GM18511 (cell line): ENCODE data around the gene SLC4A2.

Experiments used
- ATAC-seq: cut with Tn5 transposase; IDR thresholded peaks from one replicate; pipeline ENCODE4 v1.9.1; 2021; ENCODE audit warnings: mild to moderate bottlenecking, moderate library complexity; ENCODE audit not compliant: unreplicated experiment

SLC4A2 gene

DNA sequence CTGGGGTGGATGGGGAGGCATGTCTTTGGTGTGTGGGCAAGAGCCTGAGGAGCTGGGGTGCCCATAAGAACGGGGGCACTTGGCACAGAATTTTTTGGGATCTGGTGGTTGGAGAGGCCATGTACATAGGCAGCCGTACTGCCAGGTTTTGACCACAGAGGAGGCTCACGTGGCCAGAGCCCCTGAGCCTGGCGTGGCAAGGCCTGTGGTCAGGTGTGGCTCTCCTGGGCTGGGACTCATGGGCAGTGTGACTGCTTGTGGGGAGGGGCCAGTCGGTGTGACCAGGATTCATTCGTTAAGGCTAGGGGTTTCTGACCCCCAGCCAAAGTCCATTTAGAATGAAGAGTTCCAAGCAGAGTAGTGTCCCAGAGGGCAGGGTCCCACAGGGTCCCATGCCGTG is 65.1 kb downstream of the SLC4A2 start:
- no peak for ATAC-seq

DNA sequence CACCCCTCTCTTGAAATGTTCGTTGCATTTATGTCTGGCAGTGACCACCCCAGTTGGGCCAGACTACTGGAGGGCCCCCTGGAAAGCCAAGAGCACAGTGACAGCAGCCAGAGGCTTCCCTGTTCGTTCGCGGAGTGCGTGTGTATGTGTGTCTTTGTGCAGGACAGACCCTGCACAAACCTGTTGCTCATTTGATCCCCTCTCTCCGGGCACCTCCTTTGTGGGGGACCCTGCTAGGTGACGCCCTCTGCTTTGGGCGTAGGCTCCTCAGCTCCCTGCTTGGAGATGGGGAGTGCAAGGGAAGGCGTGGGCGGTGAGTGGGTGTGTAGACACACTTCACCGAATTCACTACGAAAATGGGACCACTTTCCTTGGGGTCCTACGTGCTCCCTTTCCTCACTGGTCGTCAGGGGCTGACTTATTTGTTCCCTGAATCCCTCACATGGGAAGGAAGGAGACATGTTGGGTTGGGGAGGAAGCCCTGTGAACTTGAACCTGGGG is 65.6 kb downstream of the SLC4A2 start:
- ATAC-seq: no peak

DNA sequence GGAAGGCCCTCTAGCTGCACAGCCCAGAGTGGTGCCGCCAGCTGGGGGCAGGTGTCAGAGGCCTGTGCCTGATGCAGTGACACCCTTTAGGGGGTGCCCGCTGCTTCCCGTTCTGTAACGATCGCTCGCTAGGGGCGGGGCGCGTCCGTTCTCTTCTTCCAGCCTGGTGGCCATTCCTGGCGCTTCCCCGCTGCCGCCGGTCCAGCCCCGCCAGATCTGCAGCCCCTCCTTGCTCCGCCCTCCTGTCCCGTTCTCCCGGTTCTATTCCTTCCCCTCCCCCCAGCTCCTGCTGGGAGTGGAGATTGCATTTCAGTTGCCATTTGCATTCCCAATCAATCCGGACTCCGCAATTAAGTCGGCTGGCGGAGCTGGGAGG is 66.1 kb downstream of the SLC4A2 start:
- no peak for ATAC-seq

DNA sequence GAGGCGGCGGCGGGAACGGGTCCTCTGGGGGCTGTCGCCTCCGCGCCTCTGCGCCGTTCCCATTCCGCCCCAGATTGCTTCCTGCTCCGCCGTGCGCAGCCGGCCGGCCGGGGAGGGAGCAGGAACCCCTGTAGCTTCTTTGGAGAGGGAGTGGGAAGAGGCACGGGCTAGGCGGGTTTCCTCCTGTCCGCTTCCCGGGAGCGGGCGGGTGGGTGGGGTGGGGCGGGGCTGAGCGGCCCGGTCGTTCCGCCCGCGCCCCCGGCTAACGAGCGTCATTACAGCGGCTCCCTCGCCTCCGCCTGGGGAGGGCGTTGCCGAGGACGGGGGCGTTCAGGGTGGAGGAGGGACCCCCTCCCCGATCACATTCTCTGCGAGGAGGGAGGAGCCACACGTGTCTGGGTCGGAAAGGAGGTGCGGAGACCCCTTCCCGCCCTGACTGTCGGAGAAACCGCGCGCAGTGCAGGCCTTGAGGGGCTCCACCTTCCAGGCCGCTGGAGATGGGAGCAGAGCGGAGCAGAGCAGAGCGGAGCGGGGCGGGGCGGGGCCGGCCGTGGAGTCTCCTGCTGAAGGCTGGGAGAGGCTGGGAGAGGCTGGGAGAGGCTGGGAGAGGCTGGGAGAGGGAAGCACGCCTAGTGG is 66.6 kb downstream of the SLC4A2 start:
- ATAC-seq: no peak
